HG03095 (cell line): Measurements from ENCODE around the gene HHAT.
"Not testable (repeated sequence)": the region's sequence is repeated elsewhere in the genome, so short reads cannot be mapped to it uniquely, and the experiment has no call there.

Source experiments
- ATAC-seq: cut with Tn5 transposase; IDR thresholded peaks from one replicate; pipeline ENCODE4 v1.9.1; 2021; ENCODE audit warnings: moderate library complexity; ENCODE audit not compliant: unreplicated experiment

Gene HHAT

GRCh38 chr1:210354305-210354704, 25.6 kb downstream of the HHAT start:
- not testable (repeated sequence) for ATAC-seq

GRCh38 chr1:210358626-210359025, 29.9 kb downstream of the HHAT start:
- ATAC-seq: no peak

GRCh38 chr1:210359255-210359654, 30.6 kb downstream of the HHAT start:
- ATAC-seq: no peak

GRCh38 chr1:210360852-210361477, 32.3 kb downstream of the HHAT start:
- no peak for ATAC-seq

- ATAC-seq: no peak
These were observed 33.0 kb downstream of the HHAT start for GRCh38 chr1:210361665-210362064.

- no peak for ATAC-seq
These were observed 33.8 kb downstream of the HHAT start for GRCh38 chr1:210362526-210362925.

- ATAC-seq: no peak
These were observed 34.4 kb downstream of the HHAT start for GRCh38 chr1:210363119-210363518.

GRCh38 chr1:210364479-210364878, 35.8 kb downstream of the HHAT start:
- ATAC-seq: no peak

GRCh38 chr1:210366767-210367166, 38.1 kb downstream of the HHAT start:
- no peak for ATAC-seq

- no peak for ATAC-seq
These were observed 38.9 kb downstream of the HHAT start for GRCh38 chr1:210367566-210367965.

GRCh38 chr1:210369425-210369824, 40.7 kb downstream of the HHAT start:
- ATAC-seq: no peak

- no peak for ATAC-seq
These were observed 43.2 kb downstream of the HHAT start for GRCh38 chr1:210371916-210372315.

GRCh38 chr1:210372491-210372890, 43.8 kb downstream of the HHAT start:
- ATAC-seq: no peak

GRCh38 chr1:210372931-210373627, 44.4 kb downstream of the HHAT start:
- ATAC-seq: no peak

GRCh38 chr1:210373628-210373877, 44.9 kb downstream of the HHAT start:
- ATAC-seq: no peak

- ATAC-seq: peak; percentile 69
These were observed 45.3 kb downstream of the HHAT start for GRCh38 chr1:210373878-210374599.

- ATAC-seq: no peak
These were observed 45.9 kb downstream of the HHAT start for GRCh38 chr1:210374600-210374953.

GRCh38 chr1:210376836-210377372, 48.2 kb downstream of the HHAT start:
- no peak for ATAC-seq

- no peak for ATAC-seq
These were observed 49.1 kb downstream of the HHAT start for GRCh38 chr1:210377731-210378333.

GRCh38 chr1:210378736-210379135, 50.0 kb downstream of the HHAT start:
- ATAC-seq: no peak

GRCh38 chr1:210381934-210382333, 53.2 kb downstream of the HHAT start:
- no peak for ATAC-seq

- ATAC-seq: no peak
These were observed 55.9 kb downstream of the HHAT start for GRCh38 chr1:210384625-210385024.
